NCI-H2107 (cell line): Measurements from ENCODE around the gene HRH2.

Experiments used
- DNase-seq: peaks from one replicate; lab custom pipeline; 2025; lab: John Stamatoyannopoulos, UW

The HRH2 gene

DNA sequence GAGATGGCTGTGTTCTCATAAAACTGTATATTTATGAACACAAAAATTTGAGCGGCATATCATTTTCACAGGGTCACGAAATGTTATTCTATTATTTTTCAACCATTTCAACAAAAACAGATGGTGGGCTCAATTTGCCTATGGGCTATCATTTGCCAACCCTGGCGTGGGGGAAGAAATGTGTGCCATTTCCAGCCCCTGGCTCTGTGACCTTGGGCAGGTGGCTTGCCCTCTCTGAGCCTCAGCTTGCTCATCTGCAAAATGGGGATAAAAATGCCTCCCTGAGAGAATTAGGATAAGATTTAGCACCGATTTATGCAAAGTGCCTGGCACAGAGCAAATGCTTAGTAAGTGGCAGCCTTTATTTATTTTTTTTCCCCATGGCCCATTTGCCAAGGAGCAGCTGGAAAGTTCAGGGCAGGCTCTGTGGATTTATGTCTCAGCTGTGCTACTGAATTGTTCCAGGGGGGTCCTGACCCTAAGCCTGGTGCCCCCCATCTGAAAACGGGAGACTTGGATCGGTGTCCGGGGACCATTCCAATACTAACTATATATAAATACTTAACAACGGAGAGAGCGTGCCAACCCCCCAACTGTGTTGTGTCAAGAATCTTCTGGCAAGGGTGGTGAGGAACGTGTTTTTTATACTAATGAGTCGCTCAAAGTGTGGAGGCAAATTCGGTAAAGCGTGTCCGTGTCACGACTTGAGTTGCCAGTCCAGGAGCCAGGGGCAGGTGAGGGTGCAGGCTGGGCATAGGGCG, 34.5 kb downstream of the HRH2 start:
- no peak for DNase-seq

DNA sequence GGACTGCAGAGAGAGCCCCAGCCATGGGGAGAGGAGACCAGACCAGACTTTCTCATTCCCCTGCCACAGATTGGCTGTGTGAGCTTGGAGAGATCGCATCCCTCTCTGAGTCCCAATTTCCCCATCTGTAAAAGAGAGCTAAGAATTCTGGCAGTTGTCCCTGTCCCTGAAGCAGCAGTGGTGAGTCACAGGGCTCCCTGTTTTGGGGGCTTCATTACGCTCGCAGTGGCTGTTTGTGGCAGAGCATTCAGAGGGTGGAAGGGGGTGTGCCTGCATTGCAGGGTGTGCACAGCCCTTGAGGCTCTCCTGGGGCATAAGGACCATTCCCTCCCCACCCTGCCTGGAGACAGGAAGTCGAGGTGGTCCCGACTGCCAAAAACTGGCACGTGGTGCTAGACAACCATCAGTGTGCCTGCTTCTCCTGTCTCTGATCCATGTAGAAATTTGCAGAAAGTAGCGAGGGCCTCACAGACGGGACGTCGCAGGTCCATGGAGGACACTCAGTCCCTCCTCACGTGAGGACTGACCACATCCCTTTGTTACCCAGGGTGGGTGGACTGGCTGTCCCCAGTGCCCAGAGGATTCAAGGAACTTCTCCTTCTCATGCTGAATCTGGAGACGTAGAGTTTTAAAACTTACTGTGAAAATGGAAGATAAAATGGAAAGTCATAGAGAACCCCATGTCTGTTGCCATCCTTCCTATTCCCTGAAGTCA, 35.3 kb downstream of the HRH2 start:
- DNase-seq, result no peak

GRCh38 chr5:175693741-175694140, 35.9 kb downstream of the HRH2 start:
- no peak for DNase-seq

GRCh38 chr5:175694371-175695160, 36.7 kb downstream of the HRH2 start:
- no peak for DNase-seq

GRCh38 chr5:175695161-175696126, 37.6 kb downstream of the HRH2 start:
- DNase-seq, result no peak

DNA sequence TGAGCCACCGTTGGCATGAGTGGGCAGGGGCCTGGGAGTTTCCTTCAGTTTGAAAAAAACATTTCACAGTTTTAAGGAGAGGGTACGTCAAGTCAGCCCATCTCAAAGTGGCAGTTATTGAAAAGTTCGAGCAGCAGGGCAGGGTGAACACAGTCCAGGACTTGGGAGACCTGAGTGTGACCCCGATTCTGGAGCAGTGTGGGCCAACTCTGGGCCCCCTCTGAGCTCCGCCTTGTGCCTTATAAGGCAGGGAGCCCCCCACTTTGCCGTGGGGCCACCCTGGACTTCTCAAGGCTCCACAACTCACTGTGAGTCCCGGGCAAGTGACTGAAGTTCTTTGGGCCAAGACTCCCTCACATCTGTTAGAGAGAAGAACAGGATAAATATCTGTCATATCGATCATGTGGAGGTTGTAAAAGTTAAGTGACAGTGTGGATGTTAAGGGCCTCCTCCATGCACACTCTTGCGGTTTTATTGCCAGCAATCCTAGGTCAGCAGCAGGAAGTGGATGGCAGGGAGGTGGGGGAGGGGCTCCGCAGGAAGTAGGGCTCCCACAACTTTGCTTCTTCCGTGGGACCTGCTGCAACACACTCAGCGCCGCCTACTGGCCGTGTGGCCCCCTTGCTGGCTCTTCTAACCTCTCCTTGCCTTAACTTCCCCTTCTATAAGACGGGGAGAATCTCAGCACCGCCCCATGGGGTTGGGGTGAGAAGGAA, 38.4 kb downstream of the HRH2 start:
- no peak for DNase-seq

DNA sequence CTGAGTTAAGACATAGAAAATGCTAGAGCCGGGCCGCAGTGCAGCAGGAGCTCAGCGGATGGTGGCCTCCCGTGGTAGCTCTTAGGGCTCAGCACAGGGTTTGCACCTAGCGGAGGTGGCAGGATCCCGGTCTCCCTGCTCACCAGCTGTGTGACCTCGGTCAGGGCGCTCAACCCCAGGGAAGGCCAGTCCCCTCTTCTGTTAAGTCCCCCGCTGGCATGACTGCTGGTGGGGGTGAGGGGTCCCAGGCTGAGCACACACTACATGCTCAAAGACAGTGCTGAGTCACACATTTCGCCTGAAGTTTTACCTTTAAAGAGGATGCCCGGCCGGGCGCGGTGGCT, 39.0 kb downstream of the HRH2 start:
- no peak for DNase-seq

DNA sequence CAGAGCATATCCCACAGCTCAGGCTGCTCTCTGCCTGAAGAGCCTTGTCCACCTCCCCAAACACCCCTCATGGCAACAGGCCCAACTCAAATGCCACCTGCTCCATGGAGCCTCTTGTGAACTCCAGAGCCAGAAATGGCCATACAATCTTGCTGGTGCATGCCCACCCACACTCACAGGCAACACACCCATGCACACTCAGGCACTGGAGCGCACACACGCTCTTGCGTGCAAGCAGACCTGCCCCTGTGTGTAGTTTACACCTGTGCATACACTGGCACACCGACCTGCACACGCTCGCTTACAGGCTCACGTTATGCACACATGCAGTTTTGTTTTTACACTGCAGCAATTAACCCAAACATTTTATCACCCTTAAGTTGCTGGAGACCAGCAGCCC, 40.0 kb downstream of the HRH2 start:
- no peak for DNase-seq

DNA sequence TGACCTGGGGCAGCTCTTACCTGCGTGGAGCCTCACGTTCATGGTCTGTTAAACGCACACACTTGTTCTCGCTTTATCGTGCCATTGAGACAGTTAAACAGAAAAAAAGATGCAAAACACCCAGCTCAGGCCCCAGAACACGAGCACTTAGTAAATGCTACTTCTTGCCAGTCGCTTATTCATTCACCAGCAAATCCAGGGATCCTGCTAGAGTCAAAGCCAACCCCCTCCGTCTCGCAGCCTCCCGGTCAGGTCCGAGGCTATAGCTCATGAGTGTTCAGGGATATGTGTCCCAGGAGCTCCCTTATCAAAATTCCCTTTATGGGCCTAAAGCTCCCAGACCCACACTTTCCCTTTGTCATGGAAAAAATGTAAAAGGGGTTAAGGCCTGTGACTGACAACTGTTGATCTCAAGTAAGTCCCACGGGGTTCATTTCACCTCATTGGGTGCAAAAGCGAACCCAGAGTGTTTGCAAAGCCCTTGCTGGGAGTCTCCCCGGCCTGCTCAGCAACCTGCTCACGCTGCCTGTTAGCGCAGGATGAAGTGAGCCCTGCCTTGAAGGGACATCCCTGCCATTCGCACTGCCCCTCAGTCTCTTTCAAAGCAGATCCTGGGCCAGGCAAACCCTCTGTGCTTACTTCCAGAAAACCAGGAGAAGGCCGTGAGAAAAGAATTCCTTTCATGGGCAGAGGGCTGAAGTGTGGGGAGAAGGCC, 40.7 kb downstream of the HRH2 start:
- no peak for DNase-seq

DNA sequence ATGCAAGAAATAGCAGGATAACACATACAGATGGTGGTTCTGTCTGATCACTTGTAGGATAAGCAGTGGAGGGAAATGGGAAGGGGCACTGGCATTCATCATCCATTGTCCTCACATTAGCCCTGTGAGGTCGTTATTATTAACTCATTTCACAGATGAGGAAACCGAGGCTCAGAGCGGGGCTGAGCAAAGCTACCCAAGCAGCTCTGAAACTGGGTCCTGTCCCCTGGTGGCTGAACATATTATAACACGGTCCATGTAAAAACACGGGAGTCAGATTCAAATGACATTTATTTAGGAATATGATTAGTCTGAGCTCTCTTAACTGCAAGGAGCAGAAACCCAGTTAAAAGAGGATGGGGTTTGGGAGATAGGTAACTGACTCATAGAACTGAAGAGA, 43.1 kb downstream of the HRH2 start:
- DNase-seq, result no peak

DNA sequence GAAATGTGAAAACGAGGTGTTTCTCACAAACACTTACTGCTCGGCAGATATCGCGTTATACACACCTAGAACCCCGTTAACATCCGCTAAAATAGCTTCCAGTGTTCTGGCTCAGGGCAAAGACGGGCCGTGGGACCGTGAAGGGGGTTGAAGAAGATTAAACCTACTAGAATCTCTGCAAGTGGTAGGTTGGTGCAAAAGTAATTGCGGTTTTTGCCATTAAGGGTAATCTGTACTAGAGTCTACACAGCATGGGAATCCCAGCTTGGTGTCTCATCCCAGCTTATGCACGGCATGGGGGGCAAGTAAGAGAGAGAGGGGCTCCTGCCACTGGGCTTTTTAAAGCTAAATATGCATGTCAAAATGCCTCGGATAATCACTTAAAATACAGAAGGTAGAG, 43.9 kb downstream of the HRH2 start:
- DNase-seq, result no peak

DNA sequence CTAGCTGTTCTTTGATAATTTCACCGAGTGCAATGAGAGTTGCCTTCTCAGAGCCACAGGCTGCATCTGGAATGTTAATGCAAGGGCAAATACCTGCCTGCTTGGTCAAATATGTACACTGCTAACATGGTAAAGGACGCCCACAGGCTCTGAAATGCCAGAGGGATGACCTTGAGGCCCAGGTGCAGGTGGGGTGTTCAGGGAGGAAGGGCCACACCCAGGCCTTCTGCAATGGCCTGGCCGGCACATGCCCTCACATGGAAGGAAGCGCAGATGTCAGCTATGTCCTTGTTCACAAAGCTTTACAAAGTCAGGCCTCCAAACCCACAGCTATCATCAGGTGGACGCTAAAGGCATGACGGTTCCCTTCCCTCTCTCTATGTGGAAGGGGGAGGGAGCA, 48.6 kb downstream of the HRH2 start:
- DNase-seq, result no peak

- DNase-seq, result no peak
Measured at GRCh38 chr5:175707751-175708375, 50.0 kb downstream of the HRH2 start.

- DNase-seq, result no peak
Measured at GRCh38 chr5:175709276-175709781, 51.5 kb downstream of the HRH2 start.

DNA sequence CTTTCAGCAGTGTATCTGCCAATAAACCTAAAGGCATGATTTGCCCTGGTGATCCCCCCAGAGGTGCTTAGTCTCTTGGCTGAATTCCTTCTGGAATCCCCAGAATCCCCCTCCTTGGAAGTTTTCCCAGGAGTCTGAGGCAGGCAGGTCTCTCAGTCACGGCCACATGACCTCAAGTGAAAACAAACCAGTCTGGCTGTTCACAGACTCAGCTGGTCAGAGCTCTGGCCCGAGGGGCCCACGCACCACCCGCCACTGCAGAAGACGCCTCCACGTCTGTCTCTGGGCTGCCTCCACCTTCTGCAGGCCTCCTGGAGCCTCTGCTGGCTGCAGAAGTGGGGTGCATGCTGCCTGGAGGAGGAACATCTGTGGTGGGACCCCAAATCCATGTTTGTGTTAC, 52.5 kb downstream of the HRH2 start:
- DNase-seq, result no peak

- DNase-seq, result no peak
Measured at GRCh38 chr5:175711031-175711430, 53.2 kb downstream of the HRH2 start.

DNA sequence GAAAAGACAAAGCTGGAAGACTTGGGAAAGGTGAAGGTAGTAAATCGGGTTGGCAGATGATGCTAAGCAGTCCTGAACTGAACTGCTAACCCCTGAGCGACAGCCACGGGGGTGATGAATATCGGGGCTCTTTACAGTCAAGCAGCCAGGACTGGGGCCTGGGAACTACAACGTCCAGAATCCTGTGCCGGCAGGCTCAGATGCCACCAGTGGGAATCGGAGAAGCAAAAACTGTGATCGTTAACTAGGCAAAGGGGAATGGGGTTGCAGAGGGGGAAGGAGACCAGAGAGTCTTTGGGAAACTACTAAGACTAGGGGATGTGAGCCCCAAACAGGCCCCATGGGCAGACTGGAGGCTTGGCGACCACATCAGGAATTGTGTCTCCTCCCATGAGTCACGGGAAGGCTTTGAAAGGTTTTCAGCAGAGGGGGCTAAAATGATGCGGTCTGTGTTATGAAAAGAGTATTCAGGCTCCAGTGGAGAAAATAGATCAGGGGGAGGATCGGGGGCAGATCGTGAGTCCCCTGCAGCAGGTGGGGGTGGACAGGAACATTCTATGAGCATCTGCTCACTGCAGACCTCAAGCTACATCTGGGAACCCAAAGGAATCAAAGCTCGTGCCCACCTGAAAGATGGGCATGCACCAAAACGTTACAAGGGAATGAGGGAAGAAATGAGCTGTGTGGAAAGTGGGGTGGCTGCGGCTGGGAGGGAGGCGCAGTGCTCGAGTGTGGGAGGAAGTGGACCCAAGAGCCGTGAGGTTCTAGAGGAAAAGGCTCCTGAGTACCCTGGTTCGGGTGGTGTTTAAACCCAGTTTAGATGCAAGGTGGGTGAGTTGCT, 53.8 kb downstream of the HRH2 start:
- DNase-seq, result no peak

- DNase-seq, result no peak
Measured at GRCh38 chr5:175712313-175712680, 54.4 kb downstream of the HRH2 start.

- no peak for DNase-seq
Measured at GRCh38 chr5:175712681-175713085, 54.8 kb downstream of the HRH2 start.
